Ascending aorta (tissue), 2 donors: Measurements from ENCODE around the gene SOHLH2. TPM values are rescaled to one million over a fixed set of nuclear protein-coding genes. Genes with fewer than 3 reads are reported as not detected.

Source experiments
- DNase-seq, 2 donors: peaks; one replicate each; pipeline ENCODE4 v3.0.0-alpha.2; 2019; ENCODE audit warnings: low spot score in 2 of 2
- H3K27ac ChIP-seq, 2 donors: fragments of 200-600 bp; sonication (generic); one replicate each; pipeline ENCODE4 v1.5.1; 2016 to 2017; ENCODE audit warnings: mild to moderate bottlenecking in 1 of 2
- H3K27me3 ChIP-seq: fragments of 200-600 bp; sonication (generic); one replicate; pipeline ENCODE4 v1.5.1; 2017
- H3K36me3 ChIP-seq, 2 donors: fragments of 200-600 bp; sonication (generic); one replicate each; pipeline ENCODE4 v1.5.1; 2016
- H3K4me1 ChIP-seq, 2 donors: fragments of 200-600 bp; sonication (generic); one replicate each; pipeline ENCODE4 v1.5.1; 2016 to 2017; ENCODE audit warnings: mild to moderate bottlenecking in 1 of 2
- H3K4me3 ChIP-seq, 2 donors: fragments of 200-600 bp; sonication (generic); one replicate each; pipeline ENCODE4 v1.5.1; 2016 to 2017; ENCODE audit warnings: mild to moderate bottlenecking in 1 of 2
- H3K9me3 ChIP-seq, 2 donors: fragments of 200-600 bp; sonication (generic); one replicate each; pipeline ENCODE4 v1.5.1; 2016
- intact Hi-C: fragments of 100-400 bp; cut with DNase I; formaldehyde crosslinking; loops from one replicate; pipeline ENCODE4 v1.15.1; 2023
- total RNA-seq: library from RNA; depleted of rRNA; stranded (reverse); fragments of >200 nt; gene quantifications from one replicate; pipeline ENCODE4 v1.1.0, GENCODE V29; 2016
- TF ChIP-seq, protein P1 (sequence below), 3 experiments: fragments of 200-600 bp in 2 of 3; fragments of 450-650 bp in 1 of 3; sonication (generic) in 2 of 3; IDR thresholded peaks; one replicate each; pipeline ENCODE4 v1.5.1; 2016 to 2019; ENCODE audit warnings: antibody characterized with exemption in 3 of 3, mild to moderate bottlenecking in 1 of 3, moderate library complexity in 1 of 3

Gene SOHLH2
- total RNA-seq, 1 donor from 2014 or later: not detected

DNA sequence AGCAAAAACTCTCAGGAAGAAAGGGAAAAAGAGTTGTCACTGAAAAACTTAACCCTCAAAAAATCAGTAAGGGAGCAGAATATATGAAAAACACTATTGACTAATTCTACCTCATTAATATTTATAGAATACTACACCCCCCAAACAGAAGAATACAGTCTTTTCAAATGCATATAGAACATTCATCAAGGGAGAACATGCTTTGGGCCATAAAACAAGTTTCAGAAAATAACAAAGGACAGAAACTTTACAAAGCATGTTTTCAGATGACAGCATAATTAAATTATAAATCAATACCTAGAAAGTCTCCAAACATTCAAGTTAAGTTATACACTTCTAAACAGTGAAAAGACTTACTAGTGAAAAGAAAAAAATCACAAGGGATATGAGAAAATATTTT, 30.5 kb downstream of the SOHLH2 start:
- Histone ChIP-seq H3K9me3 (no peaks in the 10 kb centered on the region), H3K36me3 (no peaks in the 10 kb centered on the region), H3K27me3 (no peaks in the 10 kb centered on the region), H3K27ac (no peak overlapping the region), H3K4me1 (no peaks in the 10 kb centered on the region), H3K4me3 (no peak overlapping the region)
- TF ChIP-seq, protein P1, sequence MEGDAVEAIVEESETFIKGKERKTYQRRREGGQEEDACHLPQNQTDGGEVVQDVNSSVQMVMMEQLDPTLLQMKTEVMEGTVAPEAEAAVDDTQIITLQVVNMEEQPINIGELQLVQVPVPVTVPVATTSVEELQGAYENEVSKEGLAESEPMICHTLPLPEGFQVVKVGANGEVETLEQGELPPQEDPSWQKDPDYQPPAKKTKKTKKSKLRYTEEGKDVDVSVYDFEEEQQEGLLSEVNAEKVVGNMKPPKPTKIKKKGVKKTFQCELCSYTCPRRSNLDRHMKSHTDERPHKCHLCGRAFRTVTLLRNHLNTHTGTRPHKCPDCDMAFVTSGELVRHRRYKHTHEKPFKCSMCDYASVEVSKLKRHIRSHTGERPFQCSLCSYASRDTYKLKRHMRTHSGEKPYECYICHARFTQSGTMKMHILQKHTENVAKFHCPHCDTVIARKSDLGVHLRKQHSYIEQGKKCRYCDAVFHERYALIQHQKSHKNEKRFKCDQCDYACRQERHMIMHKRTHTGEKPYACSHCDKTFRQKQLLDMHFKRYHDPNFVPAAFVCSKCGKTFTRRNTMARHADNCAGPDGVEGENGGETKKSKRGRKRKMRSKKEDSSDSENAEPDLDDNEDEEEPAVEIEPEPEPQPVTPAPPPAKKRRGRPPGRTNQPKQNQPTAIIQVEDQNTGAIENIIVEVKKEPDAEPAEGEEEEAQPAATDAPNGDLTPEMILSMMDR (IDR thresholded peaks at IDR 0.05): no peak
- DNase-seq: no peak
- intact Hi-C loops: no loop called here

GRCh38 chr13:36175621-36176020, 38.7 kb downstream of the SOHLH2 start:
- H3K27me3 ChIP-seq: no peaks in the 10 kb centered on the region
- TF ChIP-seq, protein P1 (IDR thresholded peaks at IDR 0.05): no peak
- H3K4me1 ChIP-seq: no peaks in the 10 kb centered on the region
- no peak for DNase-seq
- H3K36me3 ChIP-seq: no peaks in the 10 kb centered on the region
- intact Hi-C loops: no loop called here
- H3K9me3 ChIP-seq: no peaks in the 10 kb centered on the region
- H3K4me3 ChIP-seq: no peak overlapping the region
- H3K27ac ChIP-seq: no peak overlapping the region

DNA sequence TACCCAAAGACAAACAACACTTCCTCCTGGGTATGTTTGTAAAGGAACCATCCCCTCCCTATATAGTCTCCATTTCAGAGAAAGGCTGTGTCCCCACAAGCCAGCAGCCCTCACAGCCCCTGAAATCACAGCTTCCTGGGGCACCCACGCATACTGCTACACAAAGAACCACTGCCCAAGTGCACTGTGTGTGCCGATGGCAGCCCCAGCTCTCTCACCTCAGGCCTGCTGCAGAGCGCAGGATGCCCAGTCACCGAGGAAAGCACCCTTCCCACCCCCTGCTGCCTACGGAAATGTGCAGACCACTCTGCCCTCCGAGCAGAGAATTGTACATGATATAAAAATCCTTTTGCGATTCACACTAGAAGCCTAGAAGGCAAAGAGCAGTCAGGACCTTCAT, 39.4 kb downstream of the SOHLH2 start:
- Histone ChIP-seq H3K4me1 (no peaks in the 10 kb centered on the region), H3K9me3 (no peaks in the 10 kb centered on the region), H3K4me3 (no peak overlapping the region), H3K36me3 (no peaks in the 10 kb centered on the region), H3K27ac (no peak overlapping the region), H3K27me3 (no peaks in the 10 kb centered on the region)
- intact Hi-C loops: no loop called here
- no peak for DNase-seq
- TF ChIP-seq, protein P1 (IDR thresholded peaks at IDR 0.05): no peak

DNA sequence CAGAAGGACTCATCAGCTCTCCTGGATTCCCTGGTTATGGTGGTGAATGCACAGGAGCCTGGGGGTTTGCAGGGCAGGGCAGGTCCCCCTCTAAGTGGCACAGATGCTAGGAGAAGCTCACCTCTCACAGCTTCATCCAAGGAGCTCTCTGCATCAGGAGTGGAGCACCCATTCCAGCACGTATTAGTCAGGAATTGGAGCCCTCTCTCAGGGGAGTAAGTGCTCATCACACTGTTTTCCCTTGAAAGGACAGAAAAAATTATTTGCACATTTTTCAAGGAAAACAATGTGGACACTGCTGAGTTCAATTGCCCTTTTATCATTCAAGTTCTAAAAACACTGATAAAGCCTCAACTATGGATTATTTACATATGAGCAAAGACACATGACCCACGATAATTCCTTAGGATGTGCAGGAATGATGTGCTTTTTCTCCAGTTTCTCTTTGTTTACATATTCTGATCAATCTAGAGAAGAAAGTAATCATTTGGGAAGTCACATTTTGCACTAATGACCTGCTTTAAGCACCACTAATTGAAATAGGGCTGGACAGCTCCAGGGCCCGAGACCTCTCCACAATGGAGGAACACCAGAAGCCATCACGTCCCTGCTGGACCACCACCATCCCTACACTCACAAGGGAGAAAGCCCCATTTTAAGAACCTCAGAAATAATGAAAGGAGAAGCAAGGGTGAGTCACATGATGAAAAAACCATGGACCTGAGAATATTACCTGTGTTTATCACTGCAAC, 40.6 kb downstream of the SOHLH2 start:
- no peaks in the 10 kb centered on the region for H3K36me3 ChIP-seq
- no peak overlapping the region for H3K27ac ChIP-seq
- TF ChIP-seq, protein P1 (IDR thresholded peaks at IDR 0.05): no peak
- no peaks in the 10 kb centered on the region for H3K9me3 ChIP-seq
- no peak for DNase-seq
- H3K4me1 ChIP-seq: no peaks in the 10 kb centered on the region
- intact Hi-C loops: no loop called here
- no peaks in the 10 kb centered on the region for H3K27me3 ChIP-seq
- H3K4me3 ChIP-seq: no peak overlapping the region

GRCh38 chr13:36166046-36166445, 48.3 kb downstream of the SOHLH2 start:
- H3K36me3 ChIP-seq: no peaks in the 10 kb centered on the region
- no peak for DNase-seq
- H3K4me3 ChIP-seq: no peak overlapping the region
- TF ChIP-seq, protein P1 (IDR thresholded peaks at IDR 0.05): no peak
- no peaks in the 10 kb centered on the region for H3K9me3 ChIP-seq
- H3K27ac ChIP-seq: no peak overlapping the region
- intact Hi-C loops: no loop called here
- peaks cover 0 to 4% of the 10 kb centered on the region in 2 donors for H3K4me1 ChIP-seq
- H3K27me3 ChIP-seq: no peaks in the 10 kb centered on the region
